HG02588 (cell line): ENCODE measurements around the gene SH3BP5.
A peak's percentile ranks its signal among the peaks of the same experiment; 100 is the strongest.

ENCODE experiments used
- ATAC-seq: cut with Tn5 transposase; IDR thresholded peaks from one replicate; pipeline ENCODE4 v1.9.1; 2021; ENCODE audit warnings: mild to moderate bottlenecking, moderate library complexity; ENCODE audit not compliant: unreplicated experiment

Gene SH3BP5

DNA sequence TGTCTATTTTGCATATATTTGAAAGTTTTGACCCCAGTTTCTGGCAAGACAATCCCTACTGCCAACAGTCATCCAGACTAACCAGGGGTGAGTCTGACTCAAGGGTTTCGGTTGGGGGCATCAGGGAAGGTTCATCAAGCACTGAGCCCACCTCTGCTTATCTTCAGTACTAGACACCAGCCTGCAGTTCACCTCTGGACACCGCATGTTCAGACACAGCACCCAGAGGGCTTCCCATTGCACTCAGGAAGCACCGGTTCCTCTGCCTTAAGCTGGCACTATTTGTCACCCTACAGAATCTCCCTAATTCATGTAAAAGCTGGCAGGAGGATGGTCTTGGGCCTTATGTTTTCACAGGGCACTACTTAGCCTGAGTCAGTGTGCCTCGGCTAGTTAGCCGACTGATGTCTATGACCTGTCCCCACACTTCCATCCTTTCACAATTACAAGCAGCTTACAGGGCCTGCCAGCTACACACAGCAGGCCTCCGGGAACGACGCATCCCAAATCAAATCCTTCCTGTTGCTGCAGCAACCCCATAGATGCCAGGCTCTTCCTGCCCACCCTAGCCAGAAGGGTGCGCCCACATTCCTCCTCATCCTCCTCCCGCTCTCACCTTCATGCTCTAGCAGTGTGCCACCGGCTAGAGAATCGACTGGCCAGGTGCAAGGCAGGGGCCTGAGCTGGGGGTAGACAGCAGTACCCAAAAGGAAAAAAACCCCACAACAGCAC, 52.5 kb downstream of the SH3BP5 start:
- no peak for ATAC-seq

- ATAC-seq = no peak
These were observed 53.2 kb downstream of the SH3BP5 start for GRCh38 chr3:15279205-15279604.

DNA sequence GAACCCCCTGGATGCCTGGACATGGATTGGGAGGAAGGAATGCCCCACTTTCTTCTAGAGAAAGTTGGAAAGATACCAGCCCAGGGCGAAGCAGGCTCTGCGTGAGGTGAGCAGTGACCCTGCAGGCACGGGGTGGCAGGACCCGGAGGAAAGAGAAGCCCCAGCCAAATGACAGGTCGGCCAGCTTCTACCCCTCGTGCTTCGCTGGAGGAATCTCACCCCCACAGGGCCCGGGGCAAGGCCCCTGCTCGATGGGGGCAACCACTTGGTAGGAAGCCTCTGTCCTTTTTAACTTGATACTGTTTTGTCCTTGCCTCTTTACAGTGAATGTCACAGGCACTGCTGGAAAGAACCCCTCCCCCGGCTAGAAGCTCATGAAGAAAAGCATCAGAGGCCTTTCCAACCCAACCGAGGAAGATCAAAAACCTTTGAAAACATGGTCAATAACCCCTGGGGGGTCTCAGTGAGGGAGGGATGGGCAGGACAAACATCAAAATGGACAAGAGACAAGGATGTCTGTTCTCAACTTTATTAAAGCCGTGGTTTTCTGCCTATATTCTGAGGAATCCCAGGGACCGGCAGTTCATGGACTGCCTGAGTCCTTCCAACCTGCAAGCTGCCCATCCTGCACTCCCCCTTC, 54.4 kb downstream of the SH3BP5 start:
- no peak for ATAC-seq

DNA sequence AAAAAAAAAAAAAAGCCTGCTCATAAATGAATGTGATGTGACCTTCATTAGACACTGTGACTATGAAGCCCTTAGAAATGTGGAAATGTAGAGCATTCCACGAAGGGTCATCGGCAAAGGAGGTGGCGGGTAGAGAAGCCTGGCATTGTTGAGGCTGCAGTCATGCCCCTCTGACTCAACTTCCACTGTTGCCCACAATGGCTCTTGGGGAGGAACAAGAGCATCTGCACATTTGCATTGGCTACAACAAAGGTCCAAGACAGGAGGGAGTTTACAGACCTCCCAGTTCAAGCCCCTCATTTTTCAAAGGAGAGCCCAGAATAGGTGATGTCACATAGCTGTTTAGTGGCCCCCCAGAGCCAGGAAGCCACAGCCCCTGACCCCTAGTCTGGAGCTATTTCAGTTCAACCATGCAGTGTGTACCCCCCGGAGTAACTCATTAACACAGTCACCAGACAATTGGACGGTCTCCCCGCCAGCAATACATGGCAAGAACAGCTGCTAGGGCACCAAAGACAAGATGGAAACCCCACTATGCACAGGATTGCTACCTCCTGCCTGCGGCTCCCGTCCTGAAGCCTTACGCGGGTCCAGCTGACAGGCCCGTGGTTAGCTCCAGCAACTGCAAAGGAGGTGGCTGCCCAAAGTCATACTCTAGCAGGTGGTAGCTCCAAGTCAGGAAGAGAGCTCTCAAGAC, 56.2 kb downstream of the SH3BP5 start:
- ATAC-seq = no peak

DNA sequence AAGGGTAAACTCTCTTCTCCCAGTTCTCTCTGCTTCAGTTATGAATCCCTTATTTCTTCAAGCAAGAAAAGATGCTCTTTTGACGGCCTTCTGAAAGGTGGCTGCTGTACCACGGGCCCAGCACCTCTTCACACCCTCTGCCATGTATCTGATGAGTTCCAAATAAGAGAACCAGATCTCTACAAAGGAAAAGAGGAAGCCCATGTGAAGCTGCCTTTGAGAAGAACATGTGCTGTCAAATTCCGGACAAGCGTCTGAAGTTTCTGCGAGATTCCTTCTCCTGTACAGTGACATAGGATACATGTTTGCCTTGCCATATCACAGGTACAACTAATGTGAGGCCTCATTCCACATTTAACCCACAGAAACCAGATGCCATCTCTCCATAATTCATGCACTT, 59.2 kb downstream of the SH3BP5 start:
- no peak for ATAC-seq

DNA sequence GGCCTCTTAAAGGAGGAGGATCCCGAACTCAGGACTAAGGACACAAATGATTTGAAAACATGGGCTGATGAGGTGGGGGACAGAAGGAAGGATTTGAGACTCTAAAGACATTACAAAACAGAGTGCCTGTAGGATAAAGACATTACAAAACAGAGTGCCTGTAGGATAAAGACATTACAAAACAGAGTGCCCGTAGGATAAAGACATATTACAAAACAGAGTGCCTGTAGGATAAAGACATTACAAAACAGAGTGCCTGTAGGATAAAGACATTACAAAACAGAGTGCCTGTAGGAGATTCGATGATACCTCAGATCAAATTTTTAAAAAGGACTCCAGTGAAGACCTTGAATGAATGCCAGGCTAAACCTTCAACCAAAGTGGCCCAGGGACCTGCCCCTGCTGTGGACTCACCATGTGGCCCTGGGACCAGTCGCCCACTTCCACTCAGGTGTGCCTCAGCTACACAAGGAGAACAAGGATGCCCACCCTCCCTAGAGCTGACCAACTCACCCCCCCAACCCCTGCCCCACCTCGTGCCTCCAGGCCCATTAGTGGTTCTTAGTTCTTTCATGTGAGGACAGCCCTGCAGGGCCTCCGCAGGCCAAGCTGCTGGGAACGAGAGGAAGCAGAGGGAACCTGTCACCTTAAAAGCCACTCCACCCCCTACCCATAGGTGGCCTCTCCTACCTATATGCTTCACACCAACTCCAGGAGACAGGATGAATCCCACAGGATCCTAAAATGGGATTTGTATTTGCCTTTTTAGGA, 59.8 kb downstream of the SH3BP5 start:
- ATAC-seq = no peak

- peak; percentile 63 for ATAC-seq
These were observed 60.5 kb downstream of the SH3BP5 start for GRCh38 chr3:15271785-15272381.

- ATAC-seq = no peak
These were observed 61.4 kb downstream of the SH3BP5 start for GRCh38 chr3:15271030-15271429.

- ATAC-seq = peak; percentile 60
These were observed 63.0 kb downstream of the SH3BP5 start for GRCh38 chr3:15269091-15269989.

DNA sequence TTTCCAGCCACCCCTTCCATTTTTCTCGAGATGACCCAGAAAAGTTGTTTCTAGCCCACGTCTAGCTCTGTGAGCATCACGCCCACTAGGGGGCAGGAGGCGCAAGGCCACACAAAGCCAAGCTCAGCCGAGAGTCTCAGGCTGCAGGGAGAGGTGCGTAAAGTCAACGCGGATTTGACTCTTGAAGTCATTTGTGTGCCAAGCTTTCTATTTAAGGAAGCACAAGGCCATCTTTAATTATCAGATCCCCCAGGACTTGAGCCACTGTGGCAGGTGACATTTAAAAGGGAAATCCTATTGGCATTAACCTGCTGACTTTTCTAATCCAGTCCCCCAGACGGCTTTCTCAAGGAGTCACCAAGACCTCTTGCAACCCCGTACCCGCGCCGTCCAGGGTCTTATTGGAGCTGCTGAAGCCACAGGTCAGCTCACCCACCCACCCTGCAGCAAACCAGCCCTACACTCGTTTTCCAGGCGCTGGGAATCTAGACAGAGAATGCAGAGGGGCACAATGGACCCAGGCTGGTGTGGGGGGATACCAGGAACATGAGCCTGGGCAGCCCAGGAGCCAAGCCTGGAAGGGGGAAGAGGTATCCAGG, 64.3 kb downstream of the SH3BP5 start:
- ATAC-seq = peak; percentile 32

DNA sequence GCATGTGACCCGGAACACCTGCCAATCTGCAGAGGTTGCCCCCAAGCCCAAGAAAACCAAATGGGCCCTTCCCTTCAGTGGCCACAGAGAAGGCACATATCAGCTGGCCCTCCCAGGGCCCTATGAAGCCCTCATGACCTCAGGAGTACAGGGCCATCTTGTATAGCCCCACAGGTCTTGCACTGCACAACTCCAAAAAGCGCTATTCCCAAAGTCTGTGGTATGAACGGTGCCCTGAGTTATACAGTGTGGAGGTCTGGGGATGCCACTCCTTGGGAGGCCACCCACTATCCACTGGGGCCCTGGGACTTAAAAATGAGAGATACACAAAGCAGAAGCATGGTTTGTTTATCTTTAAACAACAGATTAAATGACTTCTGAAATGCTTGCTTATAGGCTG, 64.9 kb downstream of the SH3BP5 start:
- no peak for ATAC-seq

- no peak for ATAC-seq
These were observed 65.6 kb downstream of the SH3BP5 start for GRCh38 chr3:15266510-15267376.

DNA sequence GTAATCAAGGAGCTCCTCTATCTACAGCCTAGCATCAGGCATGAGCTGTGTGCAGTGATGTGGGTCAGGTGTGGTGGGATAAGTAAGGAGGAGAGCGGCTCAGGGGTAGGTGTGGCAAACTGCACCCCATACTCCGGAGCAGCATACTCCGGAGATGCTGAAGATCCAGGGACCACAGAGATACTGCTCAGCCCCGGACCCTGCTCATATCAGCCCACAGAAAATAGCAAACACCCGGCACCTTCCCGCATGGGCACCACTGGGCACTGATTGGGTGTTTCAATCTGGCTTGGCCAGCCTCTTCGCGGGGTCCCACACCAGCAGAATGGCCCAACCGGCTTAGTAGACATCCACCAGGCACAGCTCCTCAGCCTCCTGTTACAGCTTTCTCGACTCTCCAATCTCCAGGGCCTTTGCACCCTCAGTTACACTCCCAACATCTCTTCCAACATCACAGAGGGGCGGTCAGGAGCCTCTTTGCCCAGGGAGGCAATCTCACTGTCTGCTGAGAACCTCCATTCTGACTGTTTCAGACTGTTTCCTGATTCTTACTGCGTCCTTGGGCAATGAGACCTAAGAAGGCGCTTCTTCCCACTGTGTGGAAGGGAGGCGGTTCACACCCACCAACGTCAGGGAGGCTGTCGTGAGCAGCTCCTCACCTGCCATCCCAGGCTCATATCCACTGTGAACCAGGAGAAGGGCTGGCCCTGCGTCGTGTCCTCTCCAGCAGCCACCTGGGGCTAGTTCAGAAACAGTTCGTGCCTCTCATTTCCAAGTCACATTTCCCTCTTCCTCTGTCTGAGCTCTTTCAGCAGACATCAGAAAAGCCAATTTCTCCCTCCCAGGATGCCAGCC, 66.5 kb downstream of the SH3BP5 start:
- no peak for ATAC-seq

DNA sequence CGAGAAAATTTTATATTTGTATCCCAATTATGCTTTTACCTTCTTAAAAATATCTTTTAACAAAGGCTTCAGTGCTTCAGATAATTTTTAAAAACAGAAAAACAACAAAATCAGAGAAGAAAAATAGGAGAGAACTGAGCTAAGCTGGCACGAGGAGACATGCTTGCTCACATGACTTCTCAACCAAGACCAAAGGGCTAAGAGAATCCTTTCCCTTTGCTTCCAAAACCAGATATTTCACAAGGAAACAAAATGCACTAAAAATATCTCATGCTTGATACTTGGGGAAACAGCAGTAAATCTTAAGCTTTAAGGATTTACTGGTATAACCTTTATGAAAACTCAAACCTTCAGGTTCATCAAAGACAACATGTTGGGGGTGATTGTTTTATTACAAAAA, 67.9 kb downstream of the SH3BP5 start:
- ATAC-seq = no peak

GRCh38 chr3:15263926-15264325, 68.5 kb downstream of the SH3BP5 start:
- ATAC-seq = no peak

DNA sequence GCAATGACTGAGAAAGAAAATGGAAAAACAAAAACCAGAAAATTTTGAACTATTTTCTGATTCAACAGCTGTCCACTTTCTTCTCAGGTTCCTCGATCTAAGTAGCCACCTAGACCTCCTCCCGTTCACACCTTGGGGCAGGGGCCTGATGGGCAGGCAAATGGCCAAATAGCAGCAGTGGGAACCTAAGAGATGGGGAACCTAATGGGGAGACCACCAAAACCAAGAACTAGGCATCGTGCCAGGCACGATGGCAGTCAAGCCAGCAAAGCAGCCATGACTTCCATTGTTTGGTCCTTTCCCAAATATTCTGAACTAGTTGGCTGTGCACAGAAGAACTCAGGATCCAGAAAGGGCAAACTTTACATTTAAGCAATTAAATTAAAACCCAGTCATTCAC, 69.3 kb downstream of the SH3BP5 start:
- no peak for ATAC-seq

- no peak for ATAC-seq
These were observed 70.4 kb downstream of the SH3BP5 start for GRCh38 chr3:15262021-15262420.

DNA sequence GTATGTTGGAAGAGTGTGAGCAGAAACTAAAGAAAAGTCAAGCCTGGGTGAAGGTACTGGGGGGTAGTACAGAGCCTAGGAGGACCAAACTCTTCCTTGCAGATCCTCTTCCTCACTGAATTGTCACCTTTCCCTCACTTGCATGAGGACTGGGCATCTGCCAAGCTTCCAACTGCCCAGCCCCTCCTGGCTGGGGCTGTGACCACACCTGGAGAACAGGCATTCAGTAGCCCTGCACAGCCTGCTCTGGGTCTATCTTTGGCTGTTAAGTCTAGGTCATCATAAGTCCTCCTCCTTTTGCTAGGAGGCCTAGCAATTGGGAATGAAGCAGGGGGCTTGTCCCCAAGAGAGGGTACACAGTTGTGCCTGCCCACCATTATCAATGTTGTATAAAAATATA, 71.1 kb downstream of the SH3BP5 start:
- no peak for ATAC-seq
